Osteoblast (primary cell): ENCODE results near the gene DCTN2. TPM values are rescaled to one million over a fixed set of nuclear protein-coding genes. Genes with fewer than 3 reads are reported as not detected.
A peak's percentile ranks its signal among the peaks of the same experiment; 100 is the strongest.

Experiments used
- DNase-seq: peaks from one replicate; pipeline ENCODE4 v3.0.0; 2011; ENCODE audit warnings: low spot score, mixed read lengths; ENCODE audit not compliant: insufficient read length; ENCODE audit errors: missing footprints
- H2AFZ ChIP-seq: 2 replicates; pipeline ENCODE4 v1.6.0; 2011; ENCODE audit warnings: mild to moderate bottlenecking, low read length
- H3K27ac ChIP-seq: 2 replicates; pipeline ENCODE4 v1.5.1; 2011; ENCODE audit warnings: mild to moderate bottlenecking, low read depth, low read length, moderate library complexity
- H3K27me3 ChIP-seq: 2 replicates; pipeline ENCODE4 v1.6.0; 2012; ENCODE audit warnings: mild to moderate bottlenecking, control low read depth, inconsistent platforms, low read length, moderate library complexity; ENCODE audit not compliant: insufficient read depth
- H3K36me3 ChIP-seq: 2 replicates; pipeline ENCODE4 v1.5.1; 2011; ENCODE audit warnings: mild to moderate bottlenecking, low read length, control low read depth, moderate library complexity; ENCODE audit not compliant: insufficient read depth
- H3K4me1 ChIP-seq: 2 replicates; pipeline ENCODE4 v1.5.1; 2011; ENCODE audit warnings: mild to moderate bottlenecking, low read length, control low read depth, moderate library complexity; ENCODE audit not compliant: insufficient read depth
- H3K4me2 ChIP-seq: 2 replicates; pipeline ENCODE4 v1.6.0; 2011; ENCODE audit warnings: mild to moderate bottlenecking, low read length; ENCODE audit not compliant: insufficient read depth
- H3K4me3 ChIP-seq: fragments of 200-600 bp; sonication (generic); 3 replicates; pipeline ENCODE4 v1.5.1; 2012; ENCODE audit warnings: mild to moderate bottlenecking, low read length, inconsistent platforms; ENCODE audit not compliant: insufficient read depth
- H3K79me2 ChIP-seq: 2 replicates; pipeline ENCODE4 v1.6.0; 2012; ENCODE audit warnings: mild to moderate bottlenecking, low read length, control low read depth, inconsistent platforms; ENCODE audit not compliant: insufficient read depth
- H3K9me3 ChIP-seq: 2 replicates; pipeline ENCODE4 v1.5.1; 2011; ENCODE audit warnings: low read depth, low read length, control low read depth
- H4K20me1 ChIP-seq: 2 replicates; pipeline ENCODE4 v1.6.0; 2012; ENCODE audit warnings: mild to moderate bottlenecking, low read length, control low read depth; ENCODE audit not compliant: insufficient read depth
- total RNA-seq: library from RNA; depleted of rRNA; stranded (reverse); fragments of >200 nt; gene quantifications from 2 replicates; pipeline ENCODE4 v1.2.3, GENCODE V29; 2012
- TF ChIP-seq, protein P1 (sequence below): IDR thresholded peaks from 2 replicates; pipeline ENCODE4 v1.5.1; 2011; ENCODE audit warnings: mild to moderate bottlenecking, low read depth, low read length, moderate library complexity; ENCODE audit errors: extremely low read depth

DCTN2 gene
- total RNA-seq, 1 donor = 123 TPM

DNA sequence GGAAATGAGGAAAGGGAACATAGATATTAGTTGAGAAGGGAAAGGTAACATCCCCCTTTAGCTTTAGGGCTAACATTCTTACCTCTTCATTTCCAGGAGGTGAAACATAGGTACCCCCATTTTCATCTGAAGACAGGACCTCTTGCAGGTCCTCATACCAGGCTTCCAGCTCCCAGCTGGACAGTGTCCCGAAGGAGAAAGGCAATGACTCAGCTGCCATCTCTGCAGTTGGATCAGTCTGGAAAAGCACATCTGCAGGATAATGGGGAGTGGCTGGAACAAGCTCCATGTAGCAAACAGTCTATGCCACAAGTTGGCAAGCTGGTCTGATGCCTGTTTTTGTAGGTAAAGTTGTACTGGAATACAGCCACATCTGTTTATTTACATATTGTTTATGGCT lies 29.8 kb downstream of the DCTN2 start:
- Histone ChIP-seq H3K36me3 (peaks cover 63% of the 10 kb centered on the region), H2AFZ (no peak overlapping the region), H4K20me1 (peaks cover 39% of the 10 kb centered on the region), H3K9me3 (no peaks in the 10 kb centered on the region), H3K4me1 (peaks cover 42% of the 10 kb centered on the region), H3K4me3 (no peak overlapping the region), H3K79me2 (peaks cover 38% of the 10 kb centered on the region), H3K27me3 (no peaks in the 10 kb centered on the region), H3K4me2 (peak overlapping the region; percentile 21), H3K27ac (peak overlapping the region; percentile 99)
- TF ChIP-seq, protein P1, sequence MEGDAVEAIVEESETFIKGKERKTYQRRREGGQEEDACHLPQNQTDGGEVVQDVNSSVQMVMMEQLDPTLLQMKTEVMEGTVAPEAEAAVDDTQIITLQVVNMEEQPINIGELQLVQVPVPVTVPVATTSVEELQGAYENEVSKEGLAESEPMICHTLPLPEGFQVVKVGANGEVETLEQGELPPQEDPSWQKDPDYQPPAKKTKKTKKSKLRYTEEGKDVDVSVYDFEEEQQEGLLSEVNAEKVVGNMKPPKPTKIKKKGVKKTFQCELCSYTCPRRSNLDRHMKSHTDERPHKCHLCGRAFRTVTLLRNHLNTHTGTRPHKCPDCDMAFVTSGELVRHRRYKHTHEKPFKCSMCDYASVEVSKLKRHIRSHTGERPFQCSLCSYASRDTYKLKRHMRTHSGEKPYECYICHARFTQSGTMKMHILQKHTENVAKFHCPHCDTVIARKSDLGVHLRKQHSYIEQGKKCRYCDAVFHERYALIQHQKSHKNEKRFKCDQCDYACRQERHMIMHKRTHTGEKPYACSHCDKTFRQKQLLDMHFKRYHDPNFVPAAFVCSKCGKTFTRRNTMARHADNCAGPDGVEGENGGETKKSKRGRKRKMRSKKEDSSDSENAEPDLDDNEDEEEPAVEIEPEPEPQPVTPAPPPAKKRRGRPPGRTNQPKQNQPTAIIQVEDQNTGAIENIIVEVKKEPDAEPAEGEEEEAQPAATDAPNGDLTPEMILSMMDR = no peak
- no peak for DNase-seq

DNA sequence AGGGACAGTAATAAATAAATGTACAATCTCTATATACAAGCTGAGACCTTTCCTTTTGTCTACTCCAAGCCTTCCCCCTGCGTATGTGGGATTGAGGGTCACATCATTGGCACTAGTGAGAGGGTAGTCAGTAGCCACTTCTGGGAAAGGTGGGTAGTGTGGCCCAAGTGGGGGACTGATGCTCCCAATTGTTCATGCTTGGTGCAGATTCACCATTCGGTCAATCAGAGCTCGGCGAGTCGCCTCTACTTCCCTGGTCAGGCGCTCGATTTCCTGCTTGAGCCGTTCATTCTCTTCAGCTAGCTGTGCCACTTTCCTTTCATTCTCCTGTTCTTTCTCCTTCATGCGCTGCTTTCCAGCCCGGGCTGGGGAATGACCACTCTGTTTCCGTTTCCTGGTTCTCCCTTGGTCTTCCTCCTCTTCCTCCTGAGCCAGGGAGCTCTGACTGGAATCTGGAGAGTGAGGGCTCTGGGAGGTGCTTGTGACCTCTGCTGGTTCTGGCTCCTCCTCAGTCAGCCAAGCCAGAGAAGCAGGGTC lies 30.3 kb downstream of the DCTN2 start:
- peaks cover 38% of the 10 kb centered on the region for H3K79me2 ChIP-seq
- DNase-seq = no peak
- peak overlapping the region; percentile 99 for H3K27ac ChIP-seq
- no peaks in the 10 kb centered on the region for H3K27me3 ChIP-seq
- TF ChIP-seq, protein P1 = no peak
- H3K4me1 ChIP-seq = peaks cover 37% of the 10 kb centered on the region
- H3K4me2 ChIP-seq = peak overlapping the region; percentile 21
- H3K9me3 ChIP-seq = no peaks in the 10 kb centered on the region
- H4K20me1 ChIP-seq = peaks cover 39% of the 10 kb centered on the region
- H3K36me3 ChIP-seq = peaks cover 68% of the 10 kb centered on the region
- no peak overlapping the region for H3K4me3 ChIP-seq
- no peak overlapping the region for H2AFZ ChIP-seq

DNA sequence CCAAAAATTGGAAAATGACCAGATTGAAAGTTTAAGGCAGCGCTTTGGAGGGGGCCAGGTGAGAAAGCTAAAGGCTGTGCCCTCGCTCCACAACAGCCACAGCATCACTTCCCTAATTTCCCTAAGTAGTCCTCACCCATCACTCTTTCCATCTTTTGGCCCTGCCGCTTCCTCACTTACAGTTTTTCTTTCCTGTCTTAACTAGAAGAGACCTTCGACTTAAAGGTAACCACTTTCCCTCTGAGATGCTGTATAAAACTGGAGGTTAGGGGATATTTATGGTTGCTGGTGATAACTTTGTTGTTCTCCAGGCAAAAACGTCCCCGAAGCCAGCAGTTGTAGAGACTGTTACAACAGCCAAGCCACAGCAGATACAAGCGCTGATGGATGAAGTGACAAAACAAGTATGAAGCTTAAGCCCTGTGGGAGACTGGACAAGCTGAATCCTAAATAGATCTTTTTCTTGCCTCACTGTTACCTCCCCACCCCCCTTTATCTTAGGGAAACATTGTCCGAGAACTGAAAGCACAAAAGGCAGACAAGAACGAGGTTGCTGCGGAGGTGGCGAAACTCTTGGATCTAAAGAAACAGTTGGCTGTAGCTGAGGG lies 31.0 kb downstream of the DCTN2 start:
- H4K20me1 ChIP-seq = peaks cover 39% of the 10 kb centered on the region
- DNase-seq = no peak
- H3K27me3 ChIP-seq = no peaks in the 10 kb centered on the region
- peaks cover 75% of the 10 kb centered on the region for H3K36me3 ChIP-seq
- H3K4me3 ChIP-seq = no peak overlapping the region
- H3K9me3 ChIP-seq = no peaks in the 10 kb centered on the region
- peaks cover 31% of the 10 kb centered on the region for H3K4me1 ChIP-seq
- H3K79me2 ChIP-seq = peaks cover 38% of the 10 kb centered on the region
- TF ChIP-seq, protein P1 = no peak
- H2AFZ ChIP-seq = no peak overlapping the region
- H3K27ac ChIP-seq = peak overlapping the region; percentile 99
- H3K4me2 ChIP-seq = no peak overlapping the region

DNA sequence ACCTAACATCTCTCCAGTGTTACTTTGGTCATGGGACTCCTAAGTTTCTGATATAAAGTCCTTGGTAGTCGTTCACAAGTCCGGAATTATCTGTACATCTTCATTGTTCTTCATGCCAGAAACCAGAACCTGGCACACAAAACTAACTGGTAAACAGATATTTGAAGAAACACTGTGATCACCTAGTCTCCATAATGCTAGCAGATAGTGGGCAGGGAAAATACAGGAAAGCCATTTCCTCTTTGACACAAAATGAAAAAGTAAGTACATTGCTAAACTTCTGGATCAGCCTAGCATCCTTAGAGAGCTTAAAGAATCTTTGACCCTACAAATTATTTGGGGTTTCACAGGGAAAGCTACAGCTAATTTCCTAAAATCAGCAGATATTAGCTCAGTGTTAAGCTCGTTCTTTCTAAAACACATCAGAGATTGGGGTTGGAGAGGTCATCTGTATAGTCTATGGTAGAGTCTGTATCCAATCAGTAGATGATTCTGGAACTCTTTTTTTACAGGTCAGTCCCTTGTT lies 31.5 kb downstream of the DCTN2 start:
- Histone ChIP-seq H3K27ac (no peak overlapping the region), H3K27me3 (no peaks in the 10 kb centered on the region), H3K9me3 (no peaks in the 10 kb centered on the region), H3K4me2 (no peak overlapping the region), H3K36me3 (peaks cover 81% of the 10 kb centered on the region), H4K20me1 (peaks cover 39% of the 10 kb centered on the region), H3K79me2 (peaks cover 38% of the 10 kb centered on the region), H2AFZ (no peak overlapping the region), H3K4me1 (peaks cover 27% of the 10 kb centered on the region), H3K4me3 (no peak overlapping the region)
- TF ChIP-seq, protein P1 = no peak
- DNase-seq = no peak
